HG03097 (cell line): ENCODE results near the gene CELF2.

Experiments used
- ATAC-seq: cut with Tn5 transposase; IDR thresholded peaks from one replicate; pipeline ENCODE4 v1.9.1; 2021; ENCODE audit not compliant: unreplicated experiment, low FRiP score

CELF2 gene

DNA sequence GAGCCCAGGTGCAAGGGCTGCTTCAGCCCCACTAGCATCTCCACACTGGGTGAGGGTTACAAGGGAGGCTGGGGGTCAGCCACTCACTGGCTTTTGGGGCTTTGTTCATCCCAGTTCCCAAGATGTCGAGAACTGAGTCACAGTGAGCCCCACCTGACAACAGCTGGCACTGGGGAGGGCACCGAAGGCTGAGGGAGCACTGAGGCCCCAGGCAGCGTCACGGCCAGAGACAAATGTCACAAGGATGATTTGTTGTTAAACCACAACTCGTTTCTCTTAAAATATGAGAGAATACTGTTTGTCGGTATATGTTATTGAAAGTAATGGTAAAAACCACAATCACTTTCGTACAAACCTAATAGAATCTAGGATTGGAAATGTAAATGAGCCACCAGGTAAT, 219.9 kb downstream of the CELF2 start:
- no peak for ATAC-seq

- ATAC-seq, result no peak
Observed at GRCh38 chr10:11238893-11239292, 221.2 kb downstream of the CELF2 start.

GRCh38 chr10:11240641-11241040, 223.0 kb downstream of the CELF2 start:
- ATAC-seq, result no peak

- peak; percentile 49 for ATAC-seq
Observed at GRCh38 chr10:11242443-11243387, 225.0 kb downstream of the CELF2 start.

GRCh38 chr10:11243425-11244222, 226.0 kb downstream of the CELF2 start:
- no peak for ATAC-seq

- no peak for ATAC-seq
Observed at GRCh38 chr10:11245095-11245479, 227.4 kb downstream of the CELF2 start.

DNA sequence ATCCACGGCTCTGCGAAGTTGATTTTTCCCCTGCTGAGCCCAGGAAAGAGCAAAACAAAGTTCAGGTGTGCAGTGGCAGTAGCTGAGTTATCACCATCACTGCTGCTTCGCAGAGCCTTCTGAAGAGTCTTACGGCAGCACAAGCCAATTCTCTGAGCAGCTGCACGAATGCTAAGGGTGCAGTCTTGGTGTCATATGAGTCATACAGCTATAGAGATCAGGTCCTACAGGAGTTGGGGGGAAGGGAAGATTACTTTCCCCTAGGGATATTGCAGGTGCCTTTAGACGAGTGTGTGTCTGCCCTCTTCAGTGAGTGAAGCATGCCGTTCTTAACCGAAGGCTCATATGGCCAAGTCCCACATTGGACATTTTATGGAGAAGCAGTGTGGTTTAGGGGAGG, 227.8 kb downstream of the CELF2 start:
- ATAC-seq, result peak; percentile 35

DNA sequence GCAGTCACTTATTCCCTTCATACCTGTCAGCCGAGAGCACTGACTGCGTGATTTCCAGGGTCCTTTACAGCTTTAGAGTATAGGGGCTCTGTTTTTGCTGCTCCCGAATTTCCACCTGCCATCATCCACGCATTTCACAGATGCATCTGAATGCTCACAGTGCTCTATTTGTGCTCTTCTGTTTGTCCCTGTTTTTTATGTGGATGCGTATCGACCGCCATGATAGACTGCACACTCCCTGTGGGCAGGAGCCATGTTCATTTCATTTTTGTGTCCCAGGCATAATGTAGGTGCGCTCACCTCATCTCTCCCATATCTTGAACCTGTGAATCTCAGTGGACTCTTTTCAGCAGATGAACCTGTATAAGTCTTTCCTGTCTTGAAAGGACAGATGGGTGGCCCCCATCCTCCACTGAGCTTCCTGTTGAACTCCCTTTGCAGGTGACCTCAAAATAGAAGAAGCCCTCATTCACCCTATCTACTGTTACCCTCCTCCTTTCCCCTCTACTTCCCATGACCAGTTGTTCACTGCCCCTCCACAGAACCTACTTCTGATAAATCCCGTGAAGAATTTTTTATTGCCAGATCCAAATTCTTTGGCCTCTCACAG, 228.4 kb downstream of the CELF2 start:
- ATAC-seq, result no peak

GRCh38 chr10:11246752-11247467, 229.2 kb downstream of the CELF2 start:
- peak; percentile 27 for ATAC-seq

- ATAC-seq, result no peak
Observed at GRCh38 chr10:11249152-11249807, 231.6 kb downstream of the CELF2 start.

- ATAC-seq, result no peak
Observed at GRCh38 chr10:11249808-11250195, 232.1 kb downstream of the CELF2 start.

- ATAC-seq, result no peak
Observed at GRCh38 chr10:11250304-11250703, 232.6 kb downstream of the CELF2 start.

GRCh38 chr10:11252887-11253286, 235.2 kb downstream of the CELF2 start:
- no peak for ATAC-seq

DNA sequence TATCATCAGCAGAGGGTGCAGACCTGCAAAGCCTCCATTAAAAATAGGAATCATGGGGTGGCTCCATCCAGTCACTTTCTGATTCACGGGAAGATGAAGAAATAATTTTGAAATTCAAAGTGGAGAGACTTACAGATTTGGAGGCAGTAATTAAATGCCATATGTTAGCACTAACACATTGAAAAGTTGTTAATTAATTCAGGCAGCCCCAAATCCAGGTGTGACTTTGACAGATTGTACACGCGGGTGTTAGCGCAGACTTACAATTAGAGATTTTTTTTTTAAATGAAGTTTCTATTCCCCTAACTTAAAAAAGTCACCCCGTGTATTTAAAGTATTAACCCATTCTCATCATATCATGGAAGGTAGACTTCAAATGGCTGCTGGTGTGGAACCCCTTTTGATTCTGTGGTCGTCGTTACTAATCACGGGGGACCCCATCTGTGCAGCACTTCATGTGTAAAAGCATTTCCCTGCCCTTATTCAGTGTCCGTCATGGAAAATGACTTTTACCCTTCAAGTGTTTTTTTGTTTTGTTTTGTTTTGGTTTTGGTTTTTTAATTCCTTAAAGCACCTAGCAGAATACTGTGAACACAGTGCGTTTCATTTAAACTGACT, 235.8 kb downstream of the CELF2 start:
- no peak for ATAC-seq

DNA sequence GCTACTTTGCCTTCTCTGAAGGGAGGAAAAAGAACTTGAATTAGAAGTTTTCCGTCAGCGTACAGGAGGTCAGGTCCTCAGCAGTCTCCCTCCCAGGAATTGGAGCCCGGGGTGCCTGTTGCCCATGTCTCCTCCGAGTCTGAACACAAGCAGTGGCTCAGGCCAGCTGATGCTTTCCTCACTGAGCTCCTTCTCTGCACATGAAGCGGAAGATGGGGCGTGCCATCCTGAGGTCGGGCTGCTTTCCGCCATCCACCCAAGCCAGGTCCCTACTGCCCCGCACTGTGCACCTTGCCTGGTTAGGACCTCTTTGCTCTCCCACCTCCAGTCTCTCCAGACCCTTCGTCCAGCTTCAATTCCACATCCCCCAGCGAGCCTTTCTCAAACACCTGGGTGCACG, 237.5 kb downstream of the CELF2 start:
- ATAC-seq, result no peak

DNA sequence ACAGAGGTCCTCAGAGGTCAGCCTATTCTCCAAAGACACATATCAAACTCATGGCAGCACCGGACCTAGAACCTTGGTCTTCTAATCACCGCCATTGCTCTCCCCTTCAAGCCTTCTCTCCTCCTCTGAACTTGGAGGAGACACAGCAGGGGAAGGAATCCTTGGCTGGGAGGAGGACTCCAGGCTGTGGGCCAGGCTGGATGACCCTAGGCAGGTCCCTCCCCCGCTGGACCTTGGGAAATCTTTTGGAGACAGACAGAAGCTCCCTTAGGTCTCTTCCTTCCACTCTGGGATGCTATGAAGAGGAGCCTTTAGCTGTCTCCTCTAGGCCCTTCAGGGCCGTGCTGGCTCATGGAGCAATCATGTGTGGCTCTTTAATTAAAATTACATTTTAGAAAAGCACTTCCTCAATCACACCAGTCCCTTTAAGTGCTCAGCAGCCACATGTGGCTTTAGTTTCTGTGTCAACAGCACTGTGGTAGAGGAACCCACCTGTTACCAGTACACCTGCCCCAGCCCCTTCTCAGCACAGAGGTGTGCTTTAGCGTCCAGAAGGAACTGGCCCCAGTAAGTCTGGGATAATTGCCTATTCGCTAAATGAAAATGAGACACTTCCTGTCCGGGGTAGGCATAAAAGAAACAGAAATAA, 238.2 kb downstream of the CELF2 start:
- ATAC-seq, result no peak

DNA sequence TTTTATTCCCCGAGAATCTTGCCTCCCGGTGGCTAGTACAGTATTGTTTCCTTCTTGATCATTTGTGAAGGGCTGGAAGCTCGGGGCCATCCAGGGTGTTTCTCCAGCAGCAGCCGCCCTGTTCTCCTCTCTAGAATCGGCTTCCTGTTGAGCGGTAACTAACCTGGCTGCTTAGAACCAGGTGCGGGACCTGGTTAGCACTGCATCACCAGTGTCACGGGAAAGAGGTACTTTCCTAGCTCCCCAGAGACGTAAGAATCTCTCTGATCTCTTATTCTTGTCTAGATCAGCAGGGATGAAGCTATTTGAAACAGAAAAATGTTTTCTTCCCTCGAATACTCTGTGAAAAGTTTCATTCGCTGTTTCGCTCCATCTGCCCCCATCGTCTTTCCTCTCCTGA, 239.2 kb downstream of the CELF2 start:
- no peak for ATAC-seq

DNA sequence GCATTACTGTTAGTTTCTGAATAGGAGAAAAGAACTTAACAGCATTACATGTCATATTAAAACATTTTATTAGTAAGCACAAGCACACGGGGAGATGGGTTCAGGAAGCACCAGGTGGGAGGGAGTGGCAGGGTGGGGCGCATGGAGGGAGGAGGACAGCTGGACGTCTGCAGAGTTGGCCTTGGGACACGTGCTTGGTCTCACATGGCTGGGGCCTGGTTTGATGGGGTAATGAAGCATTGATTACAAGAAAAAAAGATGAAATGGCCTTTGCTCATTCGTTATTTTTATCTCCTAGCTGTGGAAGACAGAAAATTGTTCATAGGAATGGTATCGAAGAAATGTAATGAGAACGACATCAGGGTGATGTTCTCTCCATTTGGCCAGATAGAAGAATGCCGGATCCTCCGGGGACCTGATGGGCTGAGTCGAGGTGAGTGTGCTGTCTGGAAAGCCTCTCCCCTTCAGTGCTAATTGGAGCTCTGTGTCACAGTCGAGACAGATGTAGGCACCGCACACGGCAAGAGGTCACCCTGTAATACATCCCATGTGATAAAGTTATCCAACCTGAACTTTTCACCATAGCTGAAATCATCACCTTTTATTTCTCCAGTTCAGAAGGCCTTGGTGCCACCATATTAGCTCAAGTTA, 239.9 kb downstream of the CELF2 start:
- no peak for ATAC-seq

DNA sequence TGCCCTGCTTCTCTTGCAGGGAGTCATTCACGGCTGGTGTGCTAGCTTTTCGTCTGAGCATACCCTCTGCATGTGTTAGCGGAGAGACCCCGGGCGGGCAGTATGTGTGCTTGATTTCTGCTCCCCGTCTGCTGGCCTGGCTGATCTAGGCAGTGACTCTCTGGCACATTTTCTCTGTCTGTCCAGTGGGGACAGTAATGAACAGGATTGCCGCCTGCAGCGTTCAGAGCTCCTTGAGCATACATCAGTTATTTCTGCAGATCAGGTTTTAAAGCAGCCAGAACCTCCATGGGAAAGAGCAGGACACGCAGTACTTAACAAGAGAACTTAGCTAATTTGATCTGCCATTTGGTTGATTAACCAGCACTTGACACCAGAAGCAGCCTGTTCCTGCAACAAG, 242.5 kb downstream of the CELF2 start:
- no peak for ATAC-seq
